TTC549 (cell line): Measurements from ENCODE around the gene IL1RAPL2.
"Not testable (repeated sequence)": the region's sequence is repeated elsewhere in the genome, so short reads cannot be mapped to it uniquely, and the experiment has no call there.

ENCODE experiments used
- FAIRE-seq: peaks from 2 replicates; lab custom pipeline; 2012; peaks lifted over from hg19 to GRCh38; lab: Jason Lieb, UNC

Gene IL1RAPL2

GRCh38 chrX:104565791-104566680 lies at the start of gene IL1RAPL2:
Gene IL1RAPL2, plus strand, starts transcription at chrX:104566199.
- no peak for FAIRE-seq

- no peak for FAIRE-seq
Measured at GRCh38 chrX:104522386-104522785, 43.6 kb upstream of the IL1RAPL2 start.

DNA sequence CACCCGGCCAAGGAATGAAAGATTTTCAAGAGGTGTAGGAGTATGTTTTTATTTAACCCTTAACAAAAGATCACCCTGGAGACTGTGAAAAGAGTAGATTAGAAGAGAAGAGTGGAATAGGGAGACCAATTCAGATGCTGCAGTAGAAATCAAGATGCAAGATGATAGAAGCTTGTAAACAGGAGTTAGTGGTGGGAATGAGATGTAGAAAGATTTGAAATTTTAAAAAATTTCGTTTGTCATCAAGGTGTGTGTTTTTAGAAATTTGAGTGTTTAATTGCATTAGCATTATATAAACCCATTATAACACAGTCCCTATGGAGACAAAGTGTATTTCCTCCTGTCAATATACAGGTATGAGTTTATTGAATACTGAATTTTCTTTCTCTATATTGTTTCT lies 42.1 kb upstream of the IL1RAPL2 start:
- no peak for FAIRE-seq

DNA sequence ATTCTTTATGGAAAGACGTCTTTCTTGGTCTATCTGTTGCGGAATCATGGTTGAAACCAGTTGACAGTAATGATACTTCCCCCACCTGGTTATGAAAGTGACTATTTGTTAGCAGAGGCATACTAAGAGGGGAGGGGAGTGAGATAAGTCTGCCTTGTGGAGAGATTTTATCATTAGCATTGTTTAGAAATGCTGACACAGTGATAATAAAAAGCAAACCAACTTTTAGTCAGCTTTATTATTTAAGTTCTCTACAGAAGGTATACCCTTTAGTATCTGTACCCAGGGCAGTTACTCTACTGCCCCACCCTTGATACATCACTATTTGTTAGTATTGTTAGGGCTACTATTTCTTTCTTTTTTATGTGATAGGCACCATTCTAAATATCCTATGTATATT lies 26.9 kb upstream of the IL1RAPL2 start:
- FAIRE-seq = no peak

DNA sequence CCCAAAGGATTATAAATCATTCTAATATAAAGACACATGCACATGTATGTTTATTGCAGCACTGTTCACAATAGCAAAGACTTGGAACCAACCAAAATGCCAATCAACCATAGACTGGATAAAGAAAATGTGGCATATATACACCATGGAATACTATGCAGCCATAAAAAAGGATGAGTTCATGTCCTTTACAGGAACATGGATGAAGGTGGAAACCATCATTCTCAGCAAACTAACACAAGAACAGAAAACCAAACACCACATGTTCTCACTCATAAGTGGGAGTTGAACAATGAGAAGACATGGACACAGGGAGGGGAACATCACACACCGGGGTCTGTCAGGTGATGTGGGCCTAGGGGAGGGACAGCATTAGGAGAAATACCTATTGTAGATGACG lies 23.6 kb upstream of the IL1RAPL2 start:
- not testable (repeated sequence) for FAIRE-seq

GRCh38 chrX:104564335-104564734 lies 1.7 kb upstream of the IL1RAPL2 start:
- FAIRE-seq = no peak

- no peak for FAIRE-seq
Measured at GRCh38 chrX:104564921-104565703, 887 bp upstream of the IL1RAPL2 start.

- FAIRE-seq = no peak
Measured at GRCh38 chrX:104566681-104567501, 892 bp downstream of the IL1RAPL2 start.

DNA sequence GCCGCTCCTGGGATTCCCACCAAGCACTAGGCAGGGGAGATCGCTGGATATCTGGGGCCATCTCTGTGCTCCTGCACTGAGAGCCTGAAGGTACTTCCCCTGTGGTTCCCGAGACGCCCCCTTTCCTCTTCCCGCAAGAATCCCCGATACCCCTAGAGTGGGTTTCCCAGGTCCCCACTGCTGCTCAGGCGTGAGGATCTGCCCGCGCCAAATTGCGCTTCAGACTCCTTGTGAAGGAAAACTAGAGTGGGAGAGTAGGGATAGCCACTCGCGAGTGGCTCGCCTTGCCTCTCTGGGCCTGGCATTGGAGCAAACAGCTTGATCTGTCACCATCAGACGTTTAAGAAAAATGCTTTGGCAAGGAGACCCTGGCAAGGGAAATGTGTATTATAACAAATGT lies 1.5 kb downstream of the IL1RAPL2 start:
- FAIRE-seq = no peak

- FAIRE-seq = no peak
Measured at GRCh38 chrX:104568304-104568915, 2.4 kb downstream of the IL1RAPL2 start.

- FAIRE-seq = no peak
Measured at GRCh38 chrX:104618106-104618895, 52.3 kb downstream of the IL1RAPL2 start.

- no peak for FAIRE-seq
Measured at GRCh38 chrX:104621781-104622180, 55.8 kb downstream of the IL1RAPL2 start.

GRCh38 chrX:104641176-104641575 lies 75.2 kb downstream of the IL1RAPL2 start:
- no peak for FAIRE-seq

GRCh38 chrX:104647084-104647483 lies 81.1 kb downstream of the IL1RAPL2 start:
- no peak for FAIRE-seq

DNA sequence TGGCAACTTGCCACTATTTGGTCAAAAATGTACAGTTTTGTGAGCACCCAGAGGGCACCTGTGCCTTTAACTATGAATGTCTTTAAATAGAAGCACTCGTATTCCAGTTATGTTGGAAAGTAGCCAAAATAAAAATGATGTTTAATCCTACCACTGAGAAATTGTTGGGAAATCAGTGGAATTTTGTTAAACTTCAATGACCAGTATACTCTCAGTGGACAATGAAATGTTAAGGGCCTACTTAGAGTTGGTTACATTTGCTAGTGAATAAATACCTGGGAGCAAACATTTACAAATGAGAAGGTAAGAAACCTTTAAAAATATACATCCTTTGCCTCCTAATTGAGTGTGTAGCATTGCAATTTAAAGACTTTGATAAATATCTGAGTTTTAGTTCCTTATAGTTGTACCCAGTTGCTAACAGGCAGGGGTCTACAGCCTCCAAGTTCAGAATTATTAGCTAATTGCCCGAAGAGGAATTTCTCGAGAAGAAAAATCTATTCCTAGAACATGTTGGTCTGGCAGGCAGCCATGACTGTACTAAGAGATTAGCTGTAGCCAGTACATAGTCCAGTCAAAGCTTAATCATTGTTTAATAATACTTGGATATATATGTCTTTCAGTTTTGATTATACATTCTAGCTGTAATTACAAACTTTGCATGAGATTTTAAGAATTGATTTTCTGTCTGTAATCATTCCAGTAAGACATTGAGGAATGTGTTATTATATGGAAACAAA lies 93.2 kb downstream of the IL1RAPL2 start:
- no peak for FAIRE-seq

GRCh38 chrX:104660092-104660491 lies 94.1 kb downstream of the IL1RAPL2 start:
- FAIRE-seq = no peak

DNA sequence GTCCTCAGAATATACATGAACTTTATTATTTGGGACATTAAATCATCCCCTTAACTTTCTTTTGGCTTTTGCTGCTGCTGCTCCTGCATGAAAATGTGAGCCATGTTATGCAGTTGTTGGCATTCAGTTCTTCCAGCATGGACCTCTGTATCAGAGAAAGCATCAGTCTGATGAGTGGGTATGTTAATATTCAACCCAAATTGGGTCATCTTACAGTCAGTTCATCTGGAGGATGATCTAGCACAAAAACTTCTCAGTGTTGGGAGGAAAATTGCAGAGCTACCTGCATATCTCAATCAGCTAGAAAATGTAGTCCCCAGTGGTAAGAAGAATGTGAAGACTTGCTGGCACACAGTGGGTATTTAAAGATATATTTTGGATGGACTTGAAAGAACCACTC lies 96.7 kb downstream of the IL1RAPL2 start:
- FAIRE-seq = no peak

DNA sequence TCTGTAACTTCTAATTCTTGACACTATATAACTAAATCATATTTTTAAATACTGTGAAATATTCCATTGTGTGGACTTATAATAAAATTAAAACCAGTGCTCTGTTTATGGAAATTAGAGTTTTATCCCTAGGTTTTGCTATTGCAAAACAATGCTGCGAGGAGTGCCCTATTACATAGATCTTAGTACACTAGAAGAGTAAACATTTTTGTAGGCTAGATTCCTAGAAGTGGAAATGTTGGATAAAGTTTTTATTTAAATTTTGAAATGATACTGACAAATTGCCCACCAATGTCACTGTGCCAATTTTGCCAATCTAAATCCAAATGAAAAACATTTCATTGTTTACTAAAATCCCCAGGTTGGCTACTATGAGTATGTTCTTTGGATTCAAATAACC lies 99.7 kb downstream of the IL1RAPL2 start:
- no peak for FAIRE-seq

- no peak for FAIRE-seq
Measured at GRCh38 chrX:104668550-104668949, 102.6 kb downstream of the IL1RAPL2 start.

DNA sequence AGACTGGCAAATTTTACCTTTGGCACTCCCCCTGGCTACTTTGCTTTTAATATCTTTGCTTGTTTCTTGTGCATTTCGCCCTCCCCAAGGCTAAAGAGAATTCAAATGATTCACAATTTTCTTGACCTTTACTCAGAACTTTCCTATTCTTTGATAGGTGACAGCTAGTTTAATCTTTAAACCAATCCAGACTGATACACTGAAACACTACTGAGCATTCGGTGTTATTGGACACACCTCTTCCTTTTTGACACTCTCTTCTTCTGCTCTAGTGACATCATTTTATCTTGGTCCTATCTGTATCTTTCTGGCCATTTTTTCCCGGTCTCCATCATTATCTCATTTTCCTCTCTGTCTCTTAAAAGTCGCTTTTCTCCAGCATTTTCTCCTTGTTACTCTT lies 103.1 kb downstream of the IL1RAPL2 start:
- no peak for FAIRE-seq

GRCh38 chrX:104670051-104670450 lies 104.1 kb downstream of the IL1RAPL2 start:
- FAIRE-seq = no peak
